SU-DHL-6 (cell line): ENCODE results near the gene ISYNA1.

Experiments used
- H2AFZ ChIP-seq: fragments of 200-600 bp; sonication (generic); 2 replicates; pipeline ENCODE4 v1.6.1; 2014; ENCODE audit warnings: low read depth, mild to moderate bottlenecking, moderate library complexity, mixed read lengths, antibody characterized with exemption, low read length; ENCODE audit not compliant: severe bottlenecking
- H3F3A ChIP-seq: fragments of 200-600 bp; shearing (Covaris generic); 2 replicates; pipeline ENCODE4 v1.6.0; 2016; ENCODE audit warnings: antibody characterized with exemption, mild to moderate bottlenecking; ENCODE audit not compliant: insufficient read depth
- H3K27ac ChIP-seq: fragments of 200-600 bp; sonication (generic); 2 replicates; pipeline ENCODE4 v1.5.1; 2016; ENCODE audit warnings: low read depth, mild to moderate bottlenecking, low read length, moderate library complexity, mixed read lengths
- H3K27me3 ChIP-seq: fragments of 200-600 bp; sonication (generic), shearing (Covaris generic); 2 replicates; pipeline ENCODE4 v1.6.0; 2014; ENCODE audit warnings: mild to moderate bottlenecking, low read length
- H3K36me3 ChIP-seq: fragments of 200-600 bp; sonication (generic); 2 replicates; pipeline ENCODE4 v1.6.1; 2014; ENCODE audit warnings: mild to moderate bottlenecking, low read length, mixed read lengths
- H3K4me2 ChIP-seq: fragments of 300-600, 200-600 bp; shearing (Covaris generic), sonication (generic); 2 replicates; pipeline ENCODE4 v1.6.0; 2014; ENCODE audit warnings: low read length, low read depth, mild to moderate bottlenecking; ENCODE audit not compliant: poor library complexity, severe bottlenecking
- H3K4me3 ChIP-seq: fragments of 200-600 bp; sonication (generic); 2 replicates; pipeline ENCODE4 v1.5.1; 2014; ENCODE audit warnings: antibody characterized with exemption, low read length, mild to moderate bottlenecking, mixed read lengths; ENCODE audit not compliant: insufficient read depth, poor library complexity, severe bottlenecking
- H3K79me2 ChIP-seq: fragments of 200-600 bp; sonication (generic); 2 replicates; pipeline ENCODE4 v1.6.1; 2014; ENCODE audit warnings: mild to moderate bottlenecking, low read length, moderate library complexity; ENCODE audit not compliant: insufficient read depth
- H3K9ac ChIP-seq: fragments of 200-600 bp; sonication (generic); 2 replicates; pipeline ENCODE4 v1.7.0; 2014; ENCODE audit warnings: mild to moderate bottlenecking, low read length
- H3K9me2 ChIP-seq: fragments of 200-600 bp; sonication (generic); replicated peaks from 2 replicates; pipeline ENCODE4 v1.6.1; 2014; ENCODE audit warnings: low read length; ENCODE audit not compliant: insufficient read depth
- H3K9me3 ChIP-seq: fragments of 200-600 bp; sonication (generic); 2 replicates; pipeline ENCODE4 v1.6.1; 2014; ENCODE audit warnings: low read length, mixed read lengths; ENCODE audit not compliant: insufficient read depth
- H4K20me1 ChIP-seq: fragments of 200-600 bp; sonication (generic); 2 replicates; pipeline ENCODE4 v1.6.1; 2014; ENCODE audit warnings: low read depth, mild to moderate bottlenecking, antibody characterized with exemption, low read length, moderate library complexity, mixed read lengths
- CTCF ChIP-seq: fragments of 200-600 bp; sonication (generic); IDR thresholded peaks from one replicate; pipeline ENCODE4 v1.5.1; 2017; ENCODE audit warnings: antibody characterized with exemption, mild to moderate bottlenecking, low read length, moderate library complexity; ENCODE audit not compliant: insufficient read depth, poor library complexity, severe bottlenecking
- EZH2phosphoT487 ChIP-seq: fragments of 200-600 bp; sonication (generic), shearing (Covaris generic); conservative IDR thresholded peaks from 2 replicates; pipeline ENCODE4 v1.6.1; 2018; ENCODE audit warnings: mild to moderate bottlenecking, antibody characterized with exemption, low read length, moderate library complexity, mixed read lengths

Gene ISYNA1

GRCh38 chr19:18392417-18392816 lies 45.5 kb downstream of the ISYNA1 start:
- Histone ChIP-seq H3K9ac (no peak overlapping the region), H3K4me2 (no peak overlapping the region), H3K4me3 (no peak overlapping the region), H3K9me2 (no peaks in the 10 kb centered on the region), H3K36me3 (no peaks in the 10 kb centered on the region), H3F3A (no peaks in the 10 kb centered on the region), H3K27me3 (no peaks in the 10 kb centered on the region; the same call in 1 of the 2 replicates), H2AFZ (no peak overlapping the region), H3K9me3 (no peaks in the 10 kb centered on the region), H3K27ac (no peak overlapping the region), H4K20me1 (no peaks in the 10 kb centered on the region), H3K79me2 (no peaks in the 10 kb centered on the region)
- TF ChIP-seq CTCF (no peak), EZH2phosphoT487 (no peak)

DNA sequence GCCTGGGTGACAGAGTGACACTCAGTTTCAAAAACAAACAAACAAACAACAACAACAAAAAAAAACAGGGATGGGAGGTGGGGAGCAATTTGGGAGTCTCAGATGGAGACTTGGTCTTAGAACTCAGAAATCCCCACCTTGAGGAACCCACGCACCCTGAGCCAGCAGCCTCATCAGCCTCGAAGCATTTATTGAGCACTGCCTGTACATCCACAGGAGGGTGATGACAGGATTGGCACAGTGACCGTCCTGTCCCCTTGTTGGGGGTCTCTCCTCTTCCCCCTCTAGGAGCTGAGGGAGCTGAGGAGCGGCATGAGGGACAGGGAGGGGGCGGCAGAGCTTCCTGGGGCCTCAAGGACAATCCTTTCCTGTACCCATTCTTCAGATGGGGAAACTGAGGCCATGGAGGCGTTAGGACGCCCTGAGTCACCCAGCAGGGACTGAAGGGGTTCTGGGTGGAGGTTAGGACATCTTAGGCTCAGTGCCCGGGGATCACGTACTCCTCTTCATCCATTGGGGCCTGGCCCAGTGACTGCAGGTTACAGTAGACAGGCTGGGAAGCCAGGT lies 46.3 kb downstream of the ISYNA1 start:
- H4K20me1 ChIP-seq = no peaks in the 10 kb centered on the region
- H2AFZ ChIP-seq = no peak overlapping the region
- no peak overlapping the region for H3K9ac ChIP-seq
- TF ChIP-seq CTCF (no peak), EZH2phosphoT487 (no peak)
- no peak overlapping the region for H3K27ac ChIP-seq
- H3K9me2 ChIP-seq = no peaks in the 10 kb centered on the region
- H3F3A ChIP-seq = no peaks in the 10 kb centered on the region
- H3K36me3 ChIP-seq = no peaks in the 10 kb centered on the region
- no peak overlapping the region for H3K4me2 ChIP-seq
- H3K4me3 ChIP-seq = no peak overlapping the region
- no peaks in the 10 kb centered on the region; the same call in 1 of the 2 replicates for H3K27me3 ChIP-seq
- no peaks in the 10 kb centered on the region for H3K9me3 ChIP-seq
- no peaks in the 10 kb centered on the region for H3K79me2 ChIP-seq

DNA sequence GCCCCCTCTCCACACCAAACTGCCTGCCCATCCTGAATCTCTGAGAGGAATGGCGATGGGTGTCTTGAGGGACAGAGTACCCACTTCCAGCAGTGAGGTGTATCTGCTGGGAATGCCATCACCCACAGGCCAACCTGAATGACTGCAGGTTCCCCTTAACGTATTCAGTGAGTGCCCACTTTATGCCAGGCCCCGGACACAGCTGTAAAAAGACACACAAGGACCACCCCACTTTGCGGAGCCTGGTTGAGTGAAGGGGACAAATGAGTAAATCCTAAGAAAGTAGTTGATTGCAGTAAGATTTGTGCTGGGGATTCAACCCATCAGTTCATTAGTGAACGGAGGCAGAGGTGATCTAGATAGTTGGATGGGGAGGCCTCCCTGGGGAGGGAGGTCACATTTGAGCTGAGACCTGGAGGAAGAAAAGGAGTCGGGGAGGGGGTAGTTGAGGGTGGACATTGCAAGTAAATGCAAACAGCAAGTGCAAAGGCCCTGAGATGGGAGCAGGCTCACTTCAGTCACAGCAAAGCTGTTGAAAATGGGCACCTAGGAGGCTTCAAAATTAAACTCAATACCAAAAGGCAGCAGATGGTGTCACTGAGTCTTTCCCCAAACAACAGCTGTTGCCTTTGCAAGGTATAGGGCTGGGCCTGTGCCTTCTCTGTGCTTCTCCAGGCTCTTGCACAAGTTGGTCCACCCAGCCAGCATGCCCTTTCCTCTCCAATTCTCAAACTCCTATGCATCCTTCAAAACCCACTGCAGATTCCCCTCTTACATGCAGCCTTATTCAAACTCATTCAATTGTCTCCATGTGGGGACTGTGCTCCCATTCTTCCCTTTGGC lies 47.6 kb downstream of the ISYNA1 start:
- Histone ChIP-seq H3K9me3 (no peaks in the 10 kb centered on the region), H4K20me1 (no peaks in the 10 kb centered on the region), H3K27me3 (no peaks in the 10 kb centered on the region), H3K9me2 (no peaks in the 10 kb centered on the region), H2AFZ (no peak overlapping the region), H3K36me3 (no peaks in the 10 kb centered on the region), H3K27ac (no peak overlapping the region), H3F3A (no peaks in the 10 kb centered on the region), H3K9ac (no peak overlapping the region), H3K79me2 (no peaks in the 10 kb centered on the region), H3K4me3 (no peak overlapping the region), H3K4me2 (no peak overlapping the region)
- no peak for TF ChIP-seq CTCF
- no peak for TF ChIP-seq EZH2phosphoT487
